DMS153 (cell line): ENCODE measurements around the gene FAM186B.

Experiments used
- DNase-seq: peaks from one replicate; lab custom pipeline; 2025; lab: John Stamatoyannopoulos, UW

FAM186B gene

DNA sequence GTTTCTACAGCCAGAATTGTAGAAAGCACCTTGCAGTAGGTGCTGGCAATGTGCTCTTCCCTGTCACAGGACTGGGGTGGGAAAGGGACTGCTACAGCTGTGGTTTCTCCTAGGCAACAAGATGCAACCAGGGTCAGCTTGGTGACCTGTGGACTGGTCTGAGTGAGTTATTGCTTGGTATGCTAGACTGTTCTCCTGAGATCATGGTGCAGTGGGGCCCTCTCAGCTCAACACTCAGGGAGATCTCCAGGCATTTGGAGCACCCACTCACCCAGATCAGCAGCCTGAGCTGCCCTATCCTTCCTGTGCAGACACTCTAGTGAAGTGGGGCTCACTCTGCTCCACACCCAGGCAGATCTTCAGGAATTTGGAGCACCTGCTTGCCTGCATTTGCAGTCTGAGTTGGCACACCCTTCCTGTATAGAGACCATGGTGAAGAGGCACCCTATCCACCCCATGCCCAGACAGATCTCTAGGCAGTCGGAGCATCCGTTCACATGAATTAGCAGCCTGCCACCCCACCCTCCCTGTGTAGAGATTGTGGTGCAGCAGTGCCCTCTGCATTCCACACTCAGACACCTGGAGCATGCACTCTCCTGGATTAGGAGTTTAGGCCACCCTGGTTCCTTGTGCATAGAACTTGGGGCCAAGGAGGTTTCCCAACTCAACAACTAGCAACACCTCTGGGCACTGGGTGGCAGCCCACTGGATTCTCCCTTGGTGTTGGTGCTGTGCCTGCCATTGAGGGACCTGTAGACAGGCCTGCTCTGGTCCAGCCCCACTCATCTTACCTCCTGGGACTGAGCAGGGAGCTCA lies 3.8 kb upstream of the FAM186B start:
- no peak for DNase-seq

- DNase-seq, result no peak
Observed at GRCh38 chr12:49604856-49605255, 583 bp downstream of the FAM186B start.

- DNase-seq, result no peak
Observed at GRCh38 chr12:49603721-49604120, 1.7 kb downstream of the FAM186B start.

GRCh38 chr12:49599961-49600360 lies 5.5 kb downstream of the FAM186B start:
- DNase-seq, result no peak

DNA sequence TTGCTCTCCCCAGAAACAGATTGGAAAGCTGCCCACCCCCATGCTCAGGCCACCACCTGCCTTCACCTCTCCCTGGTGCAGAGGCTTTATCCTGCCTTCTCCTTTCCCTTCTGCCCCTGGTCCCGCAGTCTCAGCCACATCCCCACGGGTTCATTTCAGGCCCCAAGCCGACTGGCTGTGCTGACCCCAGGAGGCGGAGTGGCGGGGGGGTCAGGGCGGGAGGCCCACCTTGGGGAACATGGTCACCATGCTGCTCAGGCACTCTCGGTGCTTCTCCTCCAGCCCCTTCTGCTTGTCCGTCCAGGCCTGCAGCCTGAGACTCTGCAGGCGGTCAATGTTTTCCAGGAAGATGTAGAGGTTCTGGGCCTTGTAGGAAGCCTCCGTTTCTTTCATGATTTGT lies 6.9 kb downstream of the FAM186B start:
- DNase-seq, result no peak

- no peak for DNase-seq
Observed at GRCh38 chr12:49588721-49589516, 16.5 kb downstream of the FAM186B start.

- DNase-seq, result no peak
Observed at GRCh38 chr12:49588281-49588680, 17.2 kb downstream of the FAM186B start.

- DNase-seq, result no peak
Observed at GRCh38 chr12:49587174-49587908, 18.1 kb downstream of the FAM186B start.

DNA sequence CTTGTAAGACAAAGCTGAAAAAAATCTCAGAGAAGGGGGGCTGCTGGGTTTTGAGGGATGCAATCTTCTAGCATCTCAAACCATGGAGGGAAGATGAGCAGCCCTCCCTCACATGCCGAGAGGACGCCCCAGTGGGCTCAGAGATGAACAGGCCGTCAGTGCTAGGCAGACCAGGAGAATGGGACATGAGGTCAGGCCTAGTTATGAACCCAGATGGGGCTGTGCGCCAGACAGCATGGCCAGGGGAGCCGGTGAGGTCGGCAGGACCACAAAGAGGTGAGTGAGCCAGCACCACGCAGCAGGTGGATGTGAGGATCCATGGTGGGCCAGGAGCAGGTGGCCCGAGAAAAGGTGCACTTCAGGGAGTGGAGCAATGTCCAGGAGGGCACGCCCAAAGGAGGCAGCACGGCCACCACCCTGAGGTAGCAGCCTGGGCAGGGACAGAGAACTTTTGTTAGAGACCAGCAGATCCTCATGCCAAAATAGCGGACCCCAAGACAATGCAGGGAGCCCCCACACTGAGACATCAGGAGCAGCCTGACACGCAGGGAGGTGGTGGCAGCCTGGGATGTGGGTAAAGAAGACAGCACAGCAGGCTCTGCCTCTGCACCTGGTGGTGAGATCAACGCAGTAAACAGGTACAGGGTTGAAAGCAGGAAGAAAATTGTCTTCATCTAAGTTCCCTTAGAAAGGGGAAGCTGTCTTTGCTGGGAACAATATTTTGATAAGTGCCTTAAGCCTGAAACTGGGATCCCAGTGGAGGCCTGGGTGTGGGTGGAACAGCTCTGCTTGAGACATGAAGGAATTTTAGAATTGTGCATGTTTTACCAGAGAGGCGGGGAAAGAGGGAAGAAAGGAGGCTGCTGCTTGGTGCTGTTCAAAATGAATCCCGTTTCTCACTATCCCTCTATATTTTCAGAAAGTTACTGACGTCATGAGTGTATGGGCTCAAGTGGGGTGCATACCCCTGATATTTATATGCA lies 19.7 kb downstream of the FAM186B start:
- DNase-seq, result no peak

- DNase-seq, result no peak
Observed at GRCh38 chr12:49584591-49584990, 20.8 kb downstream of the FAM186B start.

- no peak for DNase-seq
Observed at GRCh38 chr12:49583366-49584094, 21.9 kb downstream of the FAM186B start.

GRCh38 chr12:49582850-49583249 lies 22.6 kb downstream of the FAM186B start:
- no peak for DNase-seq

GRCh38 chr12:49582201-49582600 lies 23.2 kb downstream of the FAM186B start:
- no peak for DNase-seq

DNA sequence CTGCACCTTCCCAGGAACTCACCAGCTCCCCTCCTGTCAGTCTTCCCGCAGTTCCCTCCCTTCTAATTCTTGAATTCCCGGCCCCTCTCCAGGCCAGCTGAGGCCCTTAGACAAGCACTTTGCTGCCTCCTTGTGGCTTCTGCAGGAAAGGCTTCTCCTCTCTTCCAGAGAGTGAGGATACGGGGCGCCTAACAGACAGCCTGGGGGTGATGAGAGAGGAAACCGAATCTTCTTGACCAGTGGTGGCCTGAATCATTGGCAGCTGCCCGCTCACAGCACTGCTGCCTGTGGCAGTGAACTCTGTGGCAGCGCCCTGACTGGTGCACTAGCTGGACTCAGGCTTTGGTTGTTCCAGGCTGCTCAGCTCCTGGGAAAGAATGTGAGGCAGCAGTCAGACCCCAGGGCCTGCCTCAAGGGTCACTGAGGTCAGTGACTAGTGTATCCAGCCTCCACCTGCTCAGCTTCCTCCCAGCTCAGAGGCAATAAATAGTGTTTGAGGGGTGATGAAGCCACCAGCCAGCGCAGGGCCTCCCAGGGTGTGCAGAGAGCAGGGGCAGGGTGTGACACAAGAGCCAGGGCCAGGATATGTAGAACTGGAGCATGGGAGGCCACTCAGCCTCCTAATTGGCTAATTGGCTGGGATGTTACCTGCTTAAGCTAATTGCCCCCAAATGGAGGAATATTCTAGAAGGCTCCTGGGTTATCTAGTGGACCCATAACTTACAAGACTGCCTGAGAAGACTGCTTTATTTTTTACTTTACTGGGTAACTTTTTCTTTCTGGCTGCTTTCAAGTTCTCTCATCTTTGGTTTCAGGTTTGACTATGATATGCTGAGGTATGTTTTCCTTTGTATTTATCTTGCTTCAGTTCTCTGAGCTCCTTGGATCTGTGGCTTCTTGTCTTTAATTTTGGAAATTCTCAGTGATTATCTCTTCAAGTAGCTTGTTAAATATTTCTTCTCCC lies 24.6 kb downstream of the FAM186B start:
- DNase-seq, result peak; percentile 44

DNA sequence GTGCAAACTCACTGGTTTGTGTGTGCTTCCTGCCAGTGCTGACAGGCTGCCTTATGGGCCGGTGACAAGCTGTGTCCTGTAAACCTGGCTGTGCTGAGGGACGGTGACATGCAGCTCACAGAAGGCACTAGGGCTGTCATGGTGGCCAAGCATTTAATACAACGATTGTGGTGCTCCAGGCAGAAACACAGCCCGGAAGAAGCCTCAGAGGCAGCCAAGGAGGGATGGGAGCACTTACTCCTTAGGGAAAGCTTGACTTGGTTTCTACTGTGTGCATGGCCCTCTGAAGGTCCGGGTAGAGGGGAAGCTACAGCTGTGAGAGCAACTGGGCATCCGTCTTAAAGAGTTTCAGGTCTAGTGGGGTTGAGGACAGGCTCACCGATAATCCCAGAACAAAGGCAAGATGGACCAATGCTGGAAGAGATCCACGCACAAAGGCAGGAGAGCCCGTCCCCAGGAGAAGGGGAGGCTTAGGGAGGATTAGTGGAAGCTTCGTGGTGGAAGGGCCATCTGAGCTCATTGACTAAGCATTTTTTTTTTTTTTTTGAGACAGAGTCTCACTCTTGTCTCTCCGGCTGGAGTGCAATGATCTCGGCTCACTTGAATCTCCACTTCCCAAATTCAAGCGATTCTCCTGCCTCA lies 26.8 kb downstream of the FAM186B start:
- DNase-seq, result no peak

DNA sequence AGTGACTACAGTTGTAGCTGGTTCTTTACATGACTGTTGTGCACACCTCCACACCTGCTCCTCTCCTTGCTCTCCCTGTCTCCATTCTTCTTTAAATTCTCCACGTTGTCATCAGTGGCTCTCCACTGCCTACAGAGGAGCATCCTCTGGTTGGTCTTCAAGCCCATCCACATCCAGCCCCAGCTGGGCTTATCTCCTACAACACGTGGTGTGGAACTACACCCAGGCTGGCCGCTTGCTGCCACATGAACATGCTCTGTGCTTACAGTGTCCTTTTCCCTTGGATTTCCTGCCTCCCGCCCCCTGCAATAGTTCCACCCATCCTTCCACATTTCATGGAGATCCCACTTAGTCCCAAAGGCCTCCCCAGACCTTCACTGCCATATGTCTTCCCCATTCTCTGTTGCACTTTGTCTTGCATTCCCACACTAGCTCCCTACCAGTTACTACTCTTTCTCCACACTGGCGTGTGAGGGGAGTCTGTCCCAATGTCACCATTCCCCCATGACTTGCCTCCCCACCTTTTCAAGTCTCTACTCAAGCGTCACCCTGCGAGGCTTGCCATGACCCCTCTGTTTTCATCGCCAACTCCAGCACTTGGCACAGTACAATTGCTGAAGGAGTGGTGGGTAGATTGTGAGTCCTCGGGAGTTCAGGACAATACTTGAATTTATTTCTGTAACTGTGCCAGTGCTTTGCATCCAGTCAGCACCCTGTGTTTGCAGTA lies 27.7 kb downstream of the FAM186B start:
- no peak for DNase-seq

DNA sequence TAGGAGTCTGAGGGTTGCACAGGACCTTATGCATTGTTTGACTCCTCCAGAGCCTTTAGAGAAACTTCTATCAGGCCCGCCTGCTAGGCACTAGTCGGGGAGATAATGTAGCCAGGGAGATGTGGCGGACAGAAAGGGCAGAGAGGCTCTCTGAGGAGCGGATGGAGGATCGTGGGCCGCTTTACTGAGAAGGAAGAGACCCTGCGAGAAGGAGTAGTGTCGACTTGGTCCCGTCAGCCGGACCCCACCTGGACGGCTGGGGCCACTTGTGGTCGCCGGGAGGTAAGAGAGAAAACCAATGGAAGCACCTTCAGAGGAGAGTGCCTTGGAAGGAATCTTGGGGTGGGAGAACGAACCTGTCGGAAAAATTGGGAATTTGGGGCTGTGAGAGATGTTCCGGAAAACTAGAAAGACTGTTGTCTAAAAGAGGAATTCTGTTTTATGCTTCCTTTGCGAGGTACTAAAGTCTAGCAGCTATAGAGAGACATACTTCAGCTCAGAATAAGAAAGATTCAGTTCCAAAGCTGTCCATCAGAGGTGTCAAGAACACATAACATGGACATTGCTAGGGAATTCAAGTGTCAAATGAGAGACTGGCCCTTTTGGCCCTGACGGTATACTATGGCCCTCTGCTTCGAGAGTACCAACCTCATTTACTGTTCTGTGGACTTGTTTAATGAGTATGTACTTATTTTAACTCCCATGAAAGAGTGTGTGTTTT lies 36.8 kb downstream of the FAM186B start:
- DNase-seq, result no peak
